Activated T-helper 2 cell treated with anti-CD3 and anti-CD28 coated beads, Interferon-gamma antibody, Interleukin-2, Interleukin-4, amounts not matched to agents 10 μg/mL and 5 μg/mL and 100 μg/mL, durations not matched to agents 14 hours and 24 hours and 36 hours (primary cell): ENCODE data around the gene CRTC3. TPM values are rescaled to one million over a fixed set of nuclear protein-coding genes. Genes with fewer than 3 reads are reported as not detected.
"Not testable (repeated sequence)": the region's sequence is repeated elsewhere in the genome, so short reads cannot be mapped to it uniquely, and the experiment has no call there.

Experiments
- DNase-seq: peaks from one replicate; pipeline ENCODE4 v3.0.0; 2021; ENCODE audit warnings: low spot score
- H3K27ac Mint-ChIP-seq: one replicate; pipeline ENCODE4 v1.8.0; 2021; ENCODE audit warnings: mixed read lengths
- H3K27me3 Mint-ChIP-seq: one replicate; pipeline ENCODE4 v1.8.0; 2021; ENCODE audit warnings: low read depth, mixed read lengths
- H3K36me3 Mint-ChIP-seq: one replicate; pipeline ENCODE4 v1.8.0; 2021; ENCODE audit warnings: low read depth, mixed read lengths
- H3K4me1 Mint-ChIP-seq: one replicate; pipeline ENCODE4 v1.8.0; 2021; ENCODE audit warnings: low read depth, mixed read lengths
- H3K4me3 Mint-ChIP-seq: one replicate; pipeline ENCODE4 v1.8.0; 2021; ENCODE audit warnings: low read depth, mild to moderate bottlenecking, moderate library complexity, mixed read lengths
- H3K9me3 Mint-ChIP-seq: one replicate; pipeline ENCODE4 v1.8.0; 2021; ENCODE audit warnings: mixed read lengths
- intact Hi-C: fragments of 100-400 bp; cut with micrococcal nuclease; formaldehyde crosslinking; loops from one replicate; pipeline ENCODE4 v1.15.1; 2023
- total RNA-seq: library from RNA; stranded (reverse); gene quantifications from 2 replicates; pipeline ENCODE4 v1.2.3, GENCODE V29; 2022

Gene CRTC3
- total RNA-seq, 1 donor from 2014 or later, result 61.8 TPM

- not testable (repeated sequence) for H3K9me3 Mint-ChIP-seq, H3K27me3 Mint-ChIP-seq, H3K36me3 Mint-ChIP-seq
- peak overlapping the region; percentile 73 for H3K27ac Mint-ChIP-seq
- peaks cover 70% of the 10 kb centered on the region for H3K4me1 Mint-ChIP-seq
- intact Hi-C loops, result loop anchor here (2.0 kb wide), 1 partner anchor 83 kb away; no protein-coding TSS in a partner anchor
- peak; percentile 77 for DNase-seq
- peak overlapping the region; percentile 52 for H3K4me3 Mint-ChIP-seq
Measured at GRCh38 chr15:90657520-90658172, 127.9 kb downstream of the CRTC3 start.

GRCh38 chr15:90659481-90659880 is 129.8 kb downstream of the CRTC3 start:
- H3K4me1 Mint-ChIP-seq, result peaks cover 75% of the 10 kb centered on the region
- peaks cover 20% of the 10 kb centered on the region for H3K36me3 Mint-ChIP-seq
- DNase-seq, result no peak
- H3K9me3 Mint-ChIP-seq, result peaks cover 3% of the 10 kb centered on the region
- H3K27ac Mint-ChIP-seq, result peak overlapping the region; percentile 4
- H3K4me3 Mint-ChIP-seq, result no peak overlapping the region
- intact Hi-C loops, result no loop called here
- no peaks in the 10 kb centered on the region for H3K27me3 Mint-ChIP-seq

DNA sequence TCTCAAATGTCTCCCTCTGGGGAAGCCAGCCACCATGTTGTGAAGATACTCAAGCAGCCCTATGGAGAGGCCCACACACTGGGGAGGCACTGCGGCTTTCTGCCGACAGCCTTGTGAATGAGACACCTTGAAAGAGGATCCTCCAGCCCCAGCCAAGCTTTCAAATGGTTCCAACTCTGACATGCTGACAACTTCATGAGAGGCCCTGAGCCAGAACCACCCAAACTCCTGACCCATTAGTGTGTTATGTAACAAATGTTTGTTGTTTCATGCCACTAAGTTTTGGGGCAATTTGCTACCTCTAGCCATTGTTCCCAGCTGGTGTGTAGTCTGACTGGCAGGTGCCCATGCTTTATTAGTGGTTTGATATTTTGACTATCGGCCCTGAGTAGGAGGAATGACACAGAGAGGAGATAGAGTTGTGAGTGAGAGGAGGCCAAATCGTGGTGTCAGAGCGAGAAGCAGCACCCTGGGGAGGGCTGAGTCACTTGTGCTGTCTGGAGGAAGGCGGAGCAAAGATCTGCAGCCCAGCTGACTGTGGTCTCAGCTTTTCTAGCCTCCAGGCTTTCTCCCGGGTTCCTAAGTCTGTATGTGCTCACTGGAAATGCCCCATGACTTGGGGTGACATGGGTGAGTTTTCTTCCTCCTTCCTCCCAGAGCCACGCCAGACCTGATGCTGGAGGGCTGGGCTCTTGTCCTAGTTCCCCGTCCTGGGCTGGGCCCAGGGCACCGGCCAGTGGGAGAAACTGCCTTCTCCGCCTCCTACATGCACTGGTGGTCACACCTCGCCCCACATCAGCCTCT is 130.7 kb downstream of the CRTC3 start:
- DNase-seq, result peak; percentile 73
- Mint-ChIP-seq H3K27ac (peak overlapping the region; percentile 82), H3K27me3 (no peaks in the 10 kb centered on the region), H3K4me3 (peak overlapping the region; percentile 74), H3K36me3 (peaks cover 24% of the 10 kb centered on the region), H3K9me3 (peaks cover 3% of the 10 kb centered on the region), H3K4me1 (peaks cover 72% of the 10 kb centered on the region)
- intact Hi-C loops, result loop anchor here (1.0 to 5.0 kb wide), 6 partner anchors 12 to 272 kb away; partner anchors contain the start of genes BLM and HDDC3

GRCh38 chr15:90660999-90661330 is 131.2 kb downstream of the CRTC3 start:
- intact Hi-C loops, result loop anchor here (1.0 to 5.0 kb wide), 6 partner anchors 13 to 271 kb away; partner anchors contain the start of genes BLM and HDDC3
- peak overlapping the region; percentile 82 for H3K27ac Mint-ChIP-seq
- H3K9me3 Mint-ChIP-seq, DNase-seq, H3K27me3 Mint-ChIP-seq: not testable (repeated sequence)
- peaks cover 24% of the 10 kb centered on the region for H3K36me3 Mint-ChIP-seq
- H3K4me3 Mint-ChIP-seq, result peak overlapping the region; percentile 74
- H3K4me1 Mint-ChIP-seq, result peaks cover 74% of the 10 kb centered on the region

DNA sequence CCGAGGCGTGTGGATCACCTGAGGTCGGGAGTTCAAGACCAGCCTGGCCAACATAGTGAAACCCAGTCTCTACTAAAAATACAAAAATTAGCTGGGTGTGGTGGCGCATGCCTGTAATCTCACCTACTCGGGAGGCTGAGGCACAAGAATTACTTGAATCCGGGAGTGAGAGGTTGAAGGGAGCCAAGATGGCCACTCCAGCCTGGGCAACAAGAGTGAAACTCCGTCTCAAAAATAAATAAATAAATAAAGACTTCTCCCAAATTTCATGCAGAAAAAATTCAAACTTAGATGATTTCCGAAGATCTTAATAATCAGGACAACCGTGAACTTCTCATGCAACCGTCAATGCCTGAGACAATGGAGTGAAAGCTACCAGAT is 134.3 kb downstream of the CRTC3 start:
- peaks cover 59% of the 10 kb centered on the region for H3K4me1 Mint-ChIP-seq
- H3K27ac Mint-ChIP-seq, result peak overlapping the region; percentile 91
- intact Hi-C loops, result loop anchor here (5.0 kb wide), 1 partner anchor 268 kb away; the partner anchor contains the start of gene HDDC3
- H3K36me3 Mint-ChIP-seq, result peaks cover 31% of the 10 kb centered on the region
- peak overlapping the region; percentile 85 for H3K4me3 Mint-ChIP-seq
- not testable (repeated sequence) for H3K27me3 Mint-ChIP-seq, H3K9me3 Mint-ChIP-seq, DNase-seq

DNA sequence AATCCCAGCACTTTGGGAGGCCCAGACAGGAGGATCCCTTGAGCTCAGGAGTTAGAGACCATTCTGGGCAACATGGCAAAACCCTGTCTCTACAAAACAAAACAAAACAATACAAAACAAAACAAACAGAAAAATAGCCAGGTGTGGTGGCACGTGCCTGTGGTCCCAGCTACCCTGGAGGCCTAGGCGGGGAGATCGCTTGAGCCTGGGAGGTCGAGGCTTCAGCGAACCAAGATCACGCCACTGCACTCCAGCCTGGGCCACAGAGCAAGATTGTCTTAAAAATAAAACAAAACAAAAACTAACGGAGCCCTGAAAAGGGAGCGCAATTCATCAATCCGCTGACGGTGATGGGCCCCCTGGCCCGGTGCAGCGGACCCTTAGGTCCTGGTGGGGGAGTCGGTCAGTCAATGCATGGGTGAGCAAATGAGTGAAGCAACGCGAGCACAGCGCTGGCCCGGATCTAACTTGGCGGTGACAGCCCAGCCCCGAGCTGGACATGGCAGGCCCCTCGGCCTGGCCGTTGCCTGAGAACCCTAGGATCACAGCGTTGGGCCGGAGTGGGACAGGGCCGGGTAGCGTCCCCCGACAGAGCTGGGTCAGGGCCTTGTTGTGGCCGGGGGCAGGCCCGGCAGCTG is 135.0 kb downstream of the CRTC3 start:
- intact Hi-C loops, result loop anchor here (1.0 to 5.0 kb wide), 2 partner anchors 22 to 268 kb away; partner anchors contain the start of gene HDDC3
- peak overlapping the region; percentile 85 for H3K4me3 Mint-ChIP-seq
- H3K27me3 Mint-ChIP-seq, result no peaks in the 10 kb centered on the region
- H3K36me3 Mint-ChIP-seq, result peaks cover 31% of the 10 kb centered on the region
- H3K4me1 Mint-ChIP-seq, result peaks cover 52% of the 10 kb centered on the region
- H3K9me3 Mint-ChIP-seq, result peaks cover 3% of the 10 kb centered on the region
- H3K27ac Mint-ChIP-seq, result peak overlapping the region; percentile 91
- DNase-seq, result no peak

- H3K36me3 Mint-ChIP-seq, result peaks cover 34% of the 10 kb centered on the region
- intact Hi-C loops, result loop anchor here (1.0 kb wide), 1 partner anchor 21 kb away; no protein-coding TSS in a partner anchor
- peak overlapping the region; percentile 91 for H3K27ac Mint-ChIP-seq
- peaks cover 45% of the 10 kb centered on the region for H3K4me1 Mint-ChIP-seq
- no peaks in the 10 kb centered on the region for H3K27me3 Mint-ChIP-seq
- DNase-seq, result peak; percentile 68
- H3K9me3 Mint-ChIP-seq, result peaks cover 3% of the 10 kb centered on the region
- peak overlapping the region; percentile 85 for H3K4me3 Mint-ChIP-seq
Measured at GRCh38 chr15:90665288-90666134, 135.8 kb downstream of the CRTC3 start.

DNA sequence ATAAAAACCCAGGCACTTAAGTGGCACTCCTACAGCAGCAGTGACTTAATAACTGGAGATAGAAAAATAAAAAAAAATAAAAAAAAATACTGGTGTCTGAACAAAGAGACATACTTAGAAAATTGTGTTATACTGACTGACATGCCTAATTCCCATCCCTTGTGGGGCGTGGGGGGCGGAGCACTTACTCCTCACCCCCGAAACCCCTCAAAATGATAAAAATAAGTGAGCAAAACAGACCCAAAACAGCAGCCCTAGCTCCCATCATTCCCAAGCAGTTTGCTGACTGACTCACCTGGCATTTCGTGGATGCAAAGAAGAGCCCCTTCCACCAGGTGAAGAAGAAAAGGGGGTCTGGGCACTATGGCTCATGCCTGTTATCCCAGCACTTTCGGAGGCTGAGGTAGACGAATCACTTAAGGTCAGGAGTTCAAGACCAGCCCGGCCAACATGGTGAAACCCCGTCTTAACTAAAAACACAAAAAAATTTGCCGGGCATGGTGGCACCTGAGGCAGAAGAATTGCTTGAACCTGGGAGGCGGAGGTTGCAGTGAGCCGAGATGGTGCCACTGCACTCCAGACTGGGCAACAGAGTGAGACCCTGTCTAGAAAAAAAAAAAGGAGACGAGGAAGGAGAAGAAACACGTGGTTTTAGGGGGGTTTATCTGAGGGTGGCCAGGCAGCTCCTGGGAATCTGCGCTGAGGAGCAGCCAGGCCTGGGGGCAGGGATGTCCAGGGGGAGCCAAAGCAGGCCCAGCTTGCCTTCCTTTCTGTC is 136.6 kb downstream of the CRTC3 start:
- intact Hi-C loops, result no loop called here
- Mint-ChIP-seq H3K36me3 (peaks cover 34% of the 10 kb centered on the region), H3K4me3 (peak overlapping the region; percentile 80), H3K4me1 (peaks cover 37% of the 10 kb centered on the region), H3K27ac (peak overlapping the region; percentile 91), H3K27me3 (no peaks in the 10 kb centered on the region), H3K9me3 (peaks cover 3% of the 10 kb centered on the region)
- no peak for DNase-seq

GRCh38 chr15:90667073-90667754 is 137.5 kb downstream of the CRTC3 start:
- peak overlapping the region; percentile 87 for H3K27ac Mint-ChIP-seq
- H3K4me3 Mint-ChIP-seq, result peak overlapping the region; percentile 70
- H3K36me3 Mint-ChIP-seq, result peaks cover 28% of the 10 kb centered on the region
- intact Hi-C loops, result no loop called here
- H3K9me3 Mint-ChIP-seq, result no peaks in the 10 kb centered on the region
- peaks cover 33% of the 10 kb centered on the region for H3K4me1 Mint-ChIP-seq
- H3K27me3 Mint-ChIP-seq, result no peaks in the 10 kb centered on the region
- DNase-seq, result no peak

DNA sequence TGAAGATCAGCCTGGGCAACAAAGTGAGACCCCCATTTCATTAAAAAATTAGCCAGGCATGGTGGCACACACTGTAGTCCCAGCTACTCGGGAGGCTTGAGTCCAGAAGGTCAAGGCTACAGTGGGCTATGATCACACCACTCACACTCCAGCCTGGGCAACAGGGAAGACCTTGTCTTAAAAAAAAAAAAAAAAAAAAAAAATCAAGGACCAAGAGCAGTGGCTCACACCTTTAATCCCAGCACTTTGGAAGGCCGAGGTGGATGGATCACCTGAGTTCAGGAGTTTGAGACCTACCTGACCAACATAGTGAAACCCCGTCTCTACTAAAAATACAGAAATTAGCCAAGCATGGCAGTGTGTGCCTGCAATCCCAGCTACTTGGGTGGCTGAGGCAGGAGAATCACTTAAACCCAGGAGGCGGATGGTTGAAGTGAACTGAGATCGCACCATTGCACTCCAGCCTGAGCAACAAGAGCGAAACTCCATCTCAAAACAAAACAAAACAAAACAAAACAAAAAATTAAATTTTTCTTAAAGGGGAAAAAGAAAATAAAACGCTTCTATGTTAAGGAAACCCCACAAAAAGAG is 138.1 kb downstream of the CRTC3 start:
- H3K9me3 Mint-ChIP-seq, H3K27me3 Mint-ChIP-seq, H3K4me3 Mint-ChIP-seq, H3K27ac Mint-ChIP-seq, intact Hi-C loops, DNase-seq: not testable (repeated sequence)
- H3K4me1 Mint-ChIP-seq, result peaks cover 32% of the 10 kb centered on the region
- H3K36me3 Mint-ChIP-seq, result peaks cover 27% of the 10 kb centered on the region

GRCh38 chr15:90670631-90671030 is 140.9 kb downstream of the CRTC3 start:
- intact Hi-C loops, H3K9me3 Mint-ChIP-seq, H3K36me3 Mint-ChIP-seq, H3K27ac Mint-ChIP-seq, H3K27me3 Mint-ChIP-seq, DNase-seq, H3K4me3 Mint-ChIP-seq: not testable (repeated sequence)
- H3K4me1 Mint-ChIP-seq, result peaks cover 22% of the 10 kb centered on the region
